Measurements from ENCODE around the gene CDC42BPB.

CDC42BPB gene

GRCh38 chr14:102998393-102998792 is 59.0 kb downstream of the CDC42BPB start:
- H3K36me3 ChIP-seq: peaks cover 38 to 91% (median 84%) of the 10 kb centered on the region in 3 donors
- no peak overlapping the region for H3K4me3 ChIP-seq
- no peak for TF ChIP-seq CTCF (IDR thresholded peaks at IDR 0.05)
- no peaks in the 10 kb centered on the region for H3K9me3 ChIP-seq
- H3K4me1 ChIP-seq: no peaks in the 10 kb centered on the region
- H3K27ac ChIP-seq: no peak overlapping the region
- DNase-seq: no peak
- intact Hi-C loops (cut with DNase I; ENCODE audit: low total_unique reads): no loop called here
- H3K27me3 ChIP-seq: no peaks in the 10 kb centered on the region

DNA sequence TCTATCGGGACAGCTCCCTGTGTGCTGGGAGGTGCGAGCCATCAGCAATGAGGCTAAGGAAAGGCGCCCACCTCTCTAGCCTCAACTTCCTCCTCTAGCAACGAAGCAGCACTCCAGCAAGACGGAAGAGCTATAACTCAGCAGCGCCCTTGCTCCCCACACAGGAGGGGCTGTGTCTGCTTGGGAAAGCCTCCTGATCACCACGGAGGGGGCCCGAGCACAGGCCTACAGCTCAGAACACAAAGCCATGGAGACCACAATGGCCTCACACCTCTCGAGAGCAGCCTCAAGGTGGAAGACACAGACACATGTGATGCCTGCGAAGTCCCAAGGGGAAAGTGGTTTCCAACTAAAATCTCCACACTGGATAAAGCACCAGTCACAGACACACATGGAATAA is 60.4 kb downstream of the CDC42BPB start:
- Histone ChIP-seq H3K4me3 (no peak overlapping the region), H3K4me1 (no peaks in the 10 kb centered on the region), H3K27ac (no peak overlapping the region), H3K9me3 (no peaks in the 10 kb centered on the region), H3K36me3 (peaks cover 37 to 90% (median 82%) of the 10 kb centered on the region in 3 donors), H3K27me3 (no peaks in the 10 kb centered on the region)
- no peak for DNase-seq
- no peak for TF ChIP-seq CTCF (IDR thresholded peaks at IDR 0.05)
- intact Hi-C loops (cut with DNase I; ENCODE audit: low total_unique reads): no loop called here

DNA sequence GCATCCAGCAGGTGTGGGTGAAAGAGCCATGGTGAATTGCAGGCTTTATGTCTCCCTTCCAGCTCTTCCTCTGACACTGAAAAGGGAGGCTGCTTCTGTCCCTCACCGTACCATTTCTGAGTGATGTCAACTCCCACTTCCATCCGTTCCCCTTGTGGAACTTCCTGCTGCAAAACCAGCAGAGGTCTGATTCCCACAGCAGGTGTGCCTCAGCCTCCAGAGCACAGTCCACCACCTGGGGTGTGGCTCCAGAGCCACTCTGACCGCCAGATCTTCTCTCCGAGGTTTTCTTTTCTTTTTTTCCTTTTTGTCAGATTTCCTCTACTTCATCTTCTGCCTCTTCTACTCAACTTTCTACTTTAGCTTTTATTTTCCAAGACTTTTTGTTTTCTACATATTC is 62.7 kb downstream of the CDC42BPB start:
- no peaks in the 10 kb centered on the region for H3K9me3 ChIP-seq
- H3K4me1 ChIP-seq: no peaks in the 10 kb centered on the region
- H3K4me3 ChIP-seq: no peak overlapping the region
- DNase-seq: no peak
- peaks cover 35 to 91% (median 82%) of the 10 kb centered on the region in 3 donors for H3K36me3 ChIP-seq
- H3K27ac ChIP-seq: no peak overlapping the region
- intact Hi-C loops (cut with DNase I; ENCODE audit: low total_unique reads): no loop called here
- H3K27me3 ChIP-seq: no peaks in the 10 kb centered on the region
- no peak for TF ChIP-seq CTCF (IDR thresholded peaks at IDR 0.05)

- no peaks in the 10 kb centered on the region for H3K27me3 ChIP-seq
- no peak overlapping the region for H3K27ac ChIP-seq
- peaks cover 0 to 6% (median 0%) of the 10 kb centered on the region in 3 donors for H3K9me3 ChIP-seq
- DNase-seq: no peak
- intact Hi-C loops (cut with DNase I; ENCODE audit: low total_unique reads): no loop called here
- peaks cover 47 to 92% (median 84%) of the 10 kb centered on the region in 3 donors for H3K36me3 ChIP-seq
- no peak for TF ChIP-seq CTCF (IDR thresholded peaks at IDR 0.05)
- H3K4me3 ChIP-seq: no peak overlapping the region
- H3K4me1 ChIP-seq: no peaks in the 10 kb centered on the region
Measured at GRCh38 chr14:102993523-102993922, 63.8 kb downstream of the CDC42BPB start.

DNA sequence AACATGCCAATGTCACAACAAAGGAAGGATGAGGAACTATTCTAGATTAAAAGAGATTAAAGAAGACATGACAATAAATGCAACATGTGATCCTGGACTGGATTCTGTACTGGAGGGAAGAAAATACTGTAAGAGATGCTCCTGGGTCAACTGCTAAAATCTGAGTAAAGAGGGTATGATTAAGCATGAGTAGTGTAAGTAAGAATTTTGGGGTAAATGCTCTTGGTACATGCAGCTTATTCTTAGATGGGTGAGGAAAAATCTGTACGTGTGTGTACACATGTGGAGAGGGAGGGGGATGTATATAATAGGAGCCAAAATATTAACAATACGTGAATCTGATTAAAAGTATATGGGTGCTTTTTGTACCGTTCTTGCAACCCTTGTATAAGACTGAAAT is 66.0 kb downstream of the CDC42BPB start:
- Histone ChIP-seq H3K4me3 (no peak overlapping the region), H3K36me3 (peaks cover 65 to 90% (median 86%) of the 10 kb centered on the region in 3 donors)
- intact Hi-C loops (cut with DNase I; ENCODE audit: low total_unique reads): no loop called here

More for the DNA sequence above, 66.0 kb downstream of the CDC42BPB start:
- no peak for DNase-seq
- TF ChIP-seq CTCF (IDR thresholded peaks at IDR 0.05): no peak
- peaks cover 0 to 9% (median 0%) of the 10 kb centered on the region in 4 donors for H3K4me1 ChIP-seq
- peaks cover 0 to 16% (median 10%) of the 10 kb centered on the region in 3 donors for H3K9me3 ChIP-seq
- H3K27me3 ChIP-seq: no peaks in the 10 kb centered on the region
- H3K27ac ChIP-seq: no peak overlapping the region
